GM19397 (cell line): Measurements from ENCODE around the gene HOXD1.

Experiments
- ATAC-seq: cut with Tn5 transposase; IDR thresholded peaks from one replicate; pipeline ENCODE4 v1.9.1; 2021; ENCODE audit warnings: mild to moderate bottlenecking, moderate library complexity; ENCODE audit not compliant: unreplicated experiment

Gene HOXD1

GRCh38 chr2:176164611-176165369, 23.7 kb upstream of the HOXD1 start:
- no peak for ATAC-seq

GRCh38 chr2:176165370-176166050, 23.0 kb upstream of the HOXD1 start:
- ATAC-seq: no peak

- ATAC-seq: no peak
Measured at GRCh38 chr2:176166272-176166671, 22.2 kb upstream of the HOXD1 start.

DNA sequence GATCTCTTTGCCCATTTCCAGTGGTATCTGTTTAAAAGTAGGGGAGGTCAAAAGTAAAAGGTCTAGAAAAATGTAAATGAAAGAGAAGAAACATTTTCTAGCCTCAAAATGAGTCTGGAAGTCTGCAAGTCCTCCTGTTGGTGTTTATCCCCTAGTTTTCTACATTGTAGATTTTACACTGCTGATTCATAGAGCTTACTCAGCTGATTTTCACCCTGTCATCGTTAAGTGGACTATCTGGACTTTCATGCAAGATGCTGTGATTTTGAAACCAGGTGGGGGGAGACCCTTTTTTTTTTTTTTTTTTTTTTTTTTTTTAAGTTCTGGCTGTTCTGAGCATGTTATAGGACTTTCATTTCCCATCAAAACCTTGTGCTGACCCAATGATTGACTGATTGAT, 21.1 kb upstream of the HOXD1 start:
- no peak for ATAC-seq

DNA sequence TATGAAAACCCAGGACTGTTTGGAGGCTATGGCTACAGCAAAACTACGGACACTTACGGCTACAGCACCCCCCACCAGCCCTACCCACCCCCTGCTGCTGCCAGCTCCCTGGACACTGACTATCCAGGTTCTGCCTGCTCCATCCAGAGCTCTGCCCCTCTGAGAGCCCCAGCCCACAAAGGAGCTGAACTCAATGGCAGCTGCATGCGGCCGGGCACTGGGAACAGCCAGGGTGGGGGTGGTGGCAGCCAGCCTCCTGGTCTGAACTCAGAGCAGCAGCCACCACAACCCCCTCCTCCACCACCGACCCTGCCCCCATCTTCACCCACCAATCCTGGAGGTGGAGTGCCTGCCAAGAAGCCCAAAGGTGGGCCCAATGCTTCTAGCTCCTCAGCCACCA, 19.3 kb upstream of the HOXD1 start:
- no peak for ATAC-seq

DNA sequence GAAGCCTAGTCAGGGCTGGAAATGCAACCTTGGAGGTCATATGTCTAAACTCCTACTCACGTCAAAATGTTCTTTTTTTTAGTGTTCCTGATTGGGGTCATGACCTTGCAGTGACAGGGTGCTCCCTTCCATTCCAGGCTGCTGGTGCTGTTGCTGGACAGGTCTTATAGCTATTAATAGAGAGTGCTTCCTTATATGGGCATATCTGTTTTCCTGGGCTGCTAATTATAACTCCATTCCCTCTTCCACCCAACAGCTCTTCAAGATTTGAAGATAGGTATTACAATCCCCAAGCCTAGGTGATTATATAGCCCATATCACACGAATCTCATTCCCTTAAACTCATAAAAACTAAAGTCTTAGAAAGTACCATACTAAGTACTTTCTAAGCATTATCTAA, 18.8 kb upstream of the HOXD1 start:
- ATAC-seq: no peak

GRCh38 chr2:176170602-176171305, 17.7 kb upstream of the HOXD1 start:
- no peak for ATAC-seq

- ATAC-seq: no peak
Measured at GRCh38 chr2:176171351-176172006, 17.0 kb upstream of the HOXD1 start.

DNA sequence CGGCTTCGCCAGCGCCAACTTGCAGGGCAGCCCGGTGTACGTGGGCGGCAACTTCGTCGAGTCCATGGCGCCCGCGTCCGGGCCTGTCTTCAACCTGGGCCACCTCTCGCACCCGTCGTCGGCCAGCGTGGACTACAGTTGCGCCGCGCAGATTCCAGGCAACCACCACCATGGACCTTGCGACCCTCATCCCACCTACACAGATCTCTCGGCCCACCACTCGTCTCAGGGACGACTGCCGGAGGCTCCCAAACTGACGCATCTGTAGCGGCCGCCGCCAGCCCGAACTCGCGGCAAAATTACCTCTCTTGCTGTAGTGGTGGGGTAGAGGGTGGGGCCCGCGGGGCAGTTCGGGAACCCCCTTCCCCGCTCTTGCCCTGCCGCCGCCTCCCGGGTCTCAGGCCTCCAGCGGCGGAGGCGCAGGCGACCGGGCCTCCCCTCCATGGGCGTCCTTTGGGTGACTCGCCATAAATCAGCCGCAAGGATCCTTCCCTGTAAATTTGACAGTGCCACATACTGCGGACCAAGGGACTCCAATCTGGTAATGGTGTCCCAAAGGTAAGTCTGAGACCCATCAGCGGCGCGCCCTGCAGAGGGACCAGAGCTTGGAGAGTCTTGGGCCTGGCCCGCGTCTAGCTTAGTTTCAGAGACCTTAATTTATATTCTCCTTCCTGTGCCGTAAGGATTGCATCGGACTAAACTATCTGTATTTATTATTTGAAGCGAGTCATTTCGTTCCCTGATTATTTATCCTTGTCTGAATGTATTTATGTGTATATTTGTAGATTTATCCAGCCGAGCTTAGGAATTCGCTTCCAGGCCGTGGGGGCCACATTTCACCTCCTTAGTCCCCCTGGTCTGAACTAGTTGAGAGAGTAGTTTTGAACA, 16.2 kb upstream of the HOXD1 start:
- ATAC-seq: no peak

DNA sequence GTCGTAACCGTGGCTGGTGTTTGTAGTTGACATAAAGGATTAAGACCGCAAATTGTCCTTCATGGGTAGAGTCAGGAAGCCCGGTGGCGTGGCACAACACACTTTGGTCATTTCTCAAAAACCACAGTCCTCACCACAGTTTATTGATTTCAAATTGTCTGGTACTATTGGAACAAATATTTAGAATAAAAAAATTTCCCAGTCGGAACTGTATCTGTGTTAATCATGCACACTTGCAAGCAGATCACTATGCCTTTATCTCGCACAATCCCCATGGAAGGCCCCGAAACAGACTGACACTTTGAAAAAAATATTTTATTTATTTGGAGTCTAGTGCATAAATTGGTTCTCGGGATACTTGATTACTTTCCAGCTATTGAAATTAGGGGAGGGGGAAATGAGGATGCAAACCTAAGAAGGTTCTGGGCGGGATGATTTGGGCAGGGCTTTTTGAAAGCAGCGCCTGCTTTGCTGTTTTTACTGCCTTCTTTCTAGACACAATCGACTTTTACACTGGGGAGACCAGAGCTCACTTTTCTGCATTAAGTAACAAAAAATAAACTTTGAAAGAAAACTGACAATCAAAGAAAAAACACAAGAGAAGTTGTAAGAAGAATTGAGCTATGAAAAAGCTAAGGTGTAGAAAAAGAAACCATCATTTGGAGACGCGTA, 15.4 kb upstream of the HOXD1 start:
- no peak for ATAC-seq

DNA sequence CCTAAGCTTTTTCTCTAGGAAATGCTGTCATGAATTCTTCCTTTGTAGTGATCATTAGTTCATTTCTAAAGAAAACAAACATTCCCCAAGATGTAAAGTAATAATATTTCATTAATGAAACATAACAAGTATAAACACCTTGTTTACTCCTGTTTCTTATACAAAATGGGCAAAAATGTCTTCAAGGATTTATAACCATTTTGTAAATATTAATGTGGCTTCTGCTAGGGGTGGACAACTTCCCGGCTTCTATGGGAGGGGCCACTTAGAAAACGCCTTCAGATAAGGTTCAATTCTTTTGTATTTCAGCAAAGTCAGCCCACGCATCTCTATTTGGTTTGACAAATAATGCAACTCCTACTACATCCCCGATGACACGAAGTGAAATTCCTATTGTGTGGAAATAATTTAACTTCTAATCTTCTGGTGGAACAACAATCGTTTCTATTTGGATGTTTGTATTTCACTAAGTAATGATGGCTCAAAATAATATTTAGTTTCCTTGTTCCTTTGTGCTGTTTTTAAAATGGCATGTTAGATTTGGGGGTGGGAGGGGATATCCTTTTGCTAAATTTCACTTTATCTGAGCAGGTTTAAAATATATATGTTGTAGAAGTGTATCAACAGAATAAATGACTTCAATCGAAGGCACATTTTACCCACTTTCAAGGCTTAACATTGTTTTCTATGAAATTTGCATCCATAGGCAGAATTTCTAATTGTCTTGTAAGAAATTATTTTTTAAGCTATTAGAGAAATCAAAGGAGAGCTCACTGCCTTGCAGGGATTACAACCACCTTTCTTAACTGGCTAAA, 14.7 kb upstream of the HOXD1 start:
- no peak for ATAC-seq

DNA sequence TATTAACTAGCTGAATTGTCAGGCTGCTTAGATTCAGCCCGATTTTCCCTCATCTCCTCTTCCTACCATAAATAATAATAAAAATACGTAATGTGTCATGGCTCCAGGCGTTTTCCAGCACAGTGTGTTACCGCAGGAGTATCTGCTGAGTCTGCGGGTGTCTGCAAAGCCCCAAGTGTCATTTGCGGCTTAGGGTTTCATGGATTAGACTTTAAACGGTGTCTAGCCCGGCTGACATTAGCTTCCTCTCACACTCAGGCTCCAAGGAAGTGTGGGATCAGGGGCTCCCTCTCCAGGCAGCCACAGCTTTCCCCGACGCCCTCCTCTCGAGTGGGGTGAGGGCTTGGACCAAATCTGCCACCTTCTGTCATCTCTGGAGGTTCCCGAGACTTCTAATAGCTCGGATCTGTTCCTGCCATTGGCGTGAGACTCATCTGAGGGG, 14.1 kb upstream of the HOXD1 start:
- ATAC-seq: no peak

- ATAC-seq: no peak
Measured at GRCh38 chr2:176174824-176175708, 13.4 kb upstream of the HOXD1 start.

DNA sequence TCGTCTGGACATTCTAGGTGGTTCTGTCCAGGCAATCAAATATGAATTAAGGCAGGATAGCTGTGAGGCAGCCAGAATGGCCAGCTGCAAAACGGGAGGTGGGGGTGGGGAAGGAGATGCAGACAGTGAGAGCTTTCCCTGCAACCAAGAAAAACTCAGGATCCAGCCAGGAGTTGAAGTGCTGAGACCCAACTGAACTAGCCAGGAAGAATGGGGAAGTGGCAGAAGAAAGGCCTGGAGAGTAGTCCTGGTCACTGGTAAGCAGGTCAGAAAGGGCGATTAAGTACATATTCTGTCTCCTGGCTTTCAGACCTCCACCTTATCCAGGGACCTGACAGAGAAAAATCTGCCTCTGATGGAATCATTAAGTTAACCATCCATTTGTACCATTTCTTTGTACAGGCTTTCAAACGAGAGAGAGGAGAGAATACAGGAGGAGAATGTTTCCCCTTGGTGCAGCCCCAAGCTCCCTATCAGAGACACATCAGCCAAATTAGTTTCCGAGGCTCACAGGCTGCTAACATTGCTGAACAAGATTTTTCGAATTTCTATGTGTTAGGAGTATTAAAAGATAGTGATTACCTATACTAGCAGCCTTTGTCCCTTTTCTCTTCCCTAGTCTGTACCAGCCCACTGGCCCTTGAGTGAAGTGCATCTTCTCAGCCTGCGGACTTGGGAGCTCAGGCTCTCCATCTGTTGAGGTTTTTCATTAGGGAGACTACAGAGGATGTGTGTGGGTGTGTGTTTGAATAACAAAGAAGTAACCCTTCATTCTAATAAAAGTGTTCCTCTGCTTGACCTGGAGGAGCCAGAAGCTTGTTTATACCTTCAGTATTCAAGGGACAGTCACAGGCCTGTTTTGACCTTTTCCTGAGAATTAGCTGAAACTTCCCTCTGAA, 12.5 kb upstream of the HOXD1 start:
- no peak for ATAC-seq

- no peak for ATAC-seq
Measured at GRCh38 chr2:176177580-176178037, 10.9 kb upstream of the HOXD1 start.

GRCh38 chr2:176178038-176178756, 10.3 kb upstream of the HOXD1 start:
- ATAC-seq: no peak
